ENCODE results near the gene ATXN1.

ATXN1 gene

DNA sequence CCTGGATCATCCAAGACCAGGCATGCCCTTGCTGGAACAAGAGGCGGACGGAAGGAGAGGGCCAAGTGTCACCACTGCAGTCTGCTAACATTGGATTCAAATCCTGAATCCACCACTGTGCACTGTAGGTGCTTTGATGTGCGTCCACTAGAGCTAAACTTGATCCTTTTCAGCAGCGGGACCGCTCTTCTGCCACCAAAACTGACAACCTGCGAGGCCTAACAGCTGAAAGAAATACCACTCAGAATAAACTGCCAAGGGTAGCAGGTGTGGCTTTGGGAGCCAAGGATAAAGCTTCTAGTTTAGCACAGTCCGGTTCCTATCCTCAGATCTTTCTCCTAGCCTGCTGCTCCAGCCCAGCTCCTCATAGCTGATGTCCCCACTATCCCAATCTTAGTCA lies 108.0 kb downstream of the ATXN1 start:
- H3K27ac ChIP-seq (replicated peaks), result no peak overlapping the region
- DNase-seq (ENCODE audit: low read depth in 1 of 2, low spot score in 1 of 2), result no peak
- H3K4me3 ChIP-seq (replicated peaks; ENCODE audit: insufficient read depth, low read length), result no peak overlapping the region
- no peaks in the 10 kb centered on the region for H3K27me3 ChIP-seq (ENCODE audit: insufficient read depth, poor library complexity, severe bottlenecking)
- TF ChIP-seq, protein P1, sequence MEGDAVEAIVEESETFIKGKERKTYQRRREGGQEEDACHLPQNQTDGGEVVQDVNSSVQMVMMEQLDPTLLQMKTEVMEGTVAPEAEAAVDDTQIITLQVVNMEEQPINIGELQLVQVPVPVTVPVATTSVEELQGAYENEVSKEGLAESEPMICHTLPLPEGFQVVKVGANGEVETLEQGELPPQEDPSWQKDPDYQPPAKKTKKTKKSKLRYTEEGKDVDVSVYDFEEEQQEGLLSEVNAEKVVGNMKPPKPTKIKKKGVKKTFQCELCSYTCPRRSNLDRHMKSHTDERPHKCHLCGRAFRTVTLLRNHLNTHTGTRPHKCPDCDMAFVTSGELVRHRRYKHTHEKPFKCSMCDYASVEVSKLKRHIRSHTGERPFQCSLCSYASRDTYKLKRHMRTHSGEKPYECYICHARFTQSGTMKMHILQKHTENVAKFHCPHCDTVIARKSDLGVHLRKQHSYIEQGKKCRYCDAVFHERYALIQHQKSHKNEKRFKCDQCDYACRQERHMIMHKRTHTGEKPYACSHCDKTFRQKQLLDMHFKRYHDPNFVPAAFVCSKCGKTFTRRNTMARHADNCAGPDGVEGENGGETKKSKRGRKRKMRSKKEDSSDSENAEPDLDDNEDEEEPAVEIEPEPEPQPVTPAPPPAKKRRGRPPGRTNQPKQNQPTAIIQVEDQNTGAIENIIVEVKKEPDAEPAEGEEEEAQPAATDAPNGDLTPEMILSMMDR (IDR thresholded peaks at IDR 0.05; ENCODE audit: insufficient read depth, low read length), result no peak
- TF ChIP-seq GABPA (IDR thresholded peaks at IDR 0.05; ENCODE audit: low read depth) (no peak), SPI1 (IDR thresholded peaks at IDR 0.05; ENCODE audit: borderline replicate concordance, low read depth) (no peak), POLR2AphosphoS5 (IDR thresholded peaks at IDR 0.05; ENCODE audit: low read depth) (no peak)
- TF ChIP-seq, protein P2, sequence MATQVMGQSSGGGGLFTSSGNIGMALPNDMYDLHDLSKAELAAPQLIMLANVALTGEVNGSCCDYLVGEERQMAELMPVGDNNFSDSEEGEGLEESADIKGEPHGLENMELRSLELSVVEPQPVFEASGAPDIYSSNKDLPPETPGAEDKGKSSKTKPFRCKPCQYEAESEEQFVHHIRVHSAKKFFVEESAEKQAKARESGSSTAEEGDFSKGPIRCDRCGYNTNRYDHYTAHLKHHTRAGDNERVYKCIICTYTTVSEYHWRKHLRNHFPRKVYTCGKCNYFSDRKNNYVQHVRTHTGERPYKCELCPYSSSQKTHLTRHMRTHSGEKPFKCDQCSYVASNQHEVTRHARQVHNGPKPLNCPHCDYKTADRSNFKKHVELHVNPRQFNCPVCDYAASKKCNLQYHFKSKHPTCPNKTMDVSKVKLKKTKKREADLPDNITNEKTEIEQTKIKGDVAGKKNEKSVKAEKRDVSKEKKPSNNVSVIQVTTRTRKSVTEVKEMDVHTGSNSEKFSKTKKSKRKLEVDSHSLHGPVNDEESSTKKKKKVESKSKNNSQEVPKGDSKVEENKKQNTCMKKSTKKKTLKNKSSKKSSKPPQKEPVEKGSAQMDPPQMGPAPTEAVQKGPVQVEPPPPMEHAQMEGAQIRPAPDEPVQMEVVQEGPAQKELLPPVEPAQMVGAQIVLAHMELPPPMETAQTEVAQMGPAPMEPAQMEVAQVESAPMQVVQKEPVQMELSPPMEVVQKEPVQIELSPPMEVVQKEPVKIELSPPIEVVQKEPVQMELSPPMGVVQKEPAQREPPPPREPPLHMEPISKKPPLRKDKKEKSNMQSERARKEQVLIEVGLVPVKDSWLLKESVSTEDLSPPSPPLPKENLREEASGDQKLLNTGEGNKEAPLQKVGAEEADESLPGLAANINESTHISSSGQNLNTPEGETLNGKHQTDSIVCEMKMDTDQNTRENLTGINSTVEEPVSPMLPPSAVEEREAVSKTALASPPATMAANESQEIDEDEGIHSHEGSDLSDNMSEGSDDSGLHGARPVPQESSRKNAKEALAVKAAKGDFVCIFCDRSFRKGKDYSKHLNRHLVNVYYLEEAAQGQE (IDR thresholded peaks at IDR 0.05; ENCODE audit: insufficient replicate concordance, low read depth), result no peak

DNA sequence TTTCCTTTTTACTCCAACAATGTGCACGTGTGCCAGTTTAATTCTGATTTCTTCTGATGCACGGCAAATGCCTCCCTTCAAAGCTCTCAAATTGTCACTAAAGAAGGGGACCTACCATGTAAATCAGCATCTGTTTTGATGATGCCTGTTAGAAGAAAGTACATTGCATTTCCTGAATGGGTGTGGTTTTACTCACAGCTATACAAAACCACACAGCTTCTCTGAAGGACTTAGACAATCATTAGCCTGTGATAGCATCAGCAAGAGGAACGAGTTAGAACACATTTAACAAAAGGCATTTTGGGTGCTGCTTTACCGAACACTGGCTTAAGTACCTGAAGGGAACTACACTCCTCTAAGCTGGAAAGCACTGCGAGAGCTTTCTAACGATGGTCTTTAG lies 109.4 kb downstream of the ATXN1 start:
- Histone ChIP-seq H3K27me3 (ENCODE audit: insufficient read depth, poor library complexity, severe bottlenecking) (no peaks in the 10 kb centered on the region), H3K27ac (replicated peaks) (no peak overlapping the region), H3K4me3 (replicated peaks; ENCODE audit: insufficient read depth, low read length) (no peak overlapping the region)
- no peak for TF ChIP-seq GABPA (IDR thresholded peaks at IDR 0.05; ENCODE audit: low read depth)
- TF ChIP-seq, protein P2 (IDR thresholded peaks at IDR 0.05; ENCODE audit: insufficient replicate concordance, low read depth), result no peak
- TF ChIP-seq POLR2AphosphoS5 (IDR thresholded peaks at IDR 0.05; ENCODE audit: low read depth), result no peak
- no peak for TF ChIP-seq SPI1 (IDR thresholded peaks at IDR 0.05; ENCODE audit: borderline replicate concordance, low read depth)
- TF ChIP-seq, protein P1 (IDR thresholded peaks at IDR 0.05; ENCODE audit: insufficient read depth, low read length), result no peak
- DNase-seq (ENCODE audit: low read depth in 1 of 2, low spot score in 1 of 2), result no peak

DNA sequence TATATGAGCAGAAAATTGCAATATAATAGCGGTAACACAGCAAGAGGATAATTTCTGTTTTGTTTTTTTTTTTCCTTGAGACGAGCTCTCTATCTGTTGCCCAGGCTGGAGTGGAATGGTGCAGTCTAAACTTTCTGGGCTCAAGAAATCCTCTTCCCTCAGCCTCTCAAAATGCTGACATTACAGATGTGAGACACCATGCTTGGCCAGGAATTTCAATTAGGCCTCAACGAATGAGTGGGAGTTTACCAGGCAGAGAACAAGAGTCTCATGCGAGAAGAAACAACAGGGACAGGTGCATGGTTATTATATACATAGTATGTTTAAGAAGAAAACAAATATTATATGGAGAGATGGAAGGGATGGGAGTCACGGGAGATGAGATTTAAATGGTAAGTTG lies 111.4 kb downstream of the ATXN1 start:
- no peak for DNase-seq (ENCODE audit: low read depth in 1 of 2, low spot score in 1 of 2)
- no peaks in the 10 kb centered on the region for H3K27me3 ChIP-seq (ENCODE audit: insufficient read depth, poor library complexity, severe bottlenecking)
- TF ChIP-seq, protein P1 (IDR thresholded peaks at IDR 0.05; ENCODE audit: insufficient read depth, low read length), result no peak
- TF ChIP-seq POLR2AphosphoS5 (IDR thresholded peaks at IDR 0.05; ENCODE audit: low read depth) (no peak), SPI1 (IDR thresholded peaks at IDR 0.05; ENCODE audit: borderline replicate concordance, low read depth) (no peak), GABPA (IDR thresholded peaks at IDR 0.05; ENCODE audit: low read depth) (no peak)
- TF ChIP-seq, protein P2 (IDR thresholded peaks at IDR 0.05; ENCODE audit: insufficient replicate concordance, low read depth), result no peak
- H3K4me3 ChIP-seq (replicated peaks; ENCODE audit: insufficient read depth, low read length), result no peak overlapping the region
- no peak overlapping the region for H3K27ac ChIP-seq (replicated peaks)

Data from HL-60 (cell line).